Measurements from ENCODE around the gene FBXO7. TPM values are rescaled to one million over a fixed set of nuclear protein-coding genes. Genes with fewer than 3 reads are reported as not detected.

The FBXO7 gene
- total RNA-seq, 1 experiment from 2014 or later: 95.2 TPM

DNA sequence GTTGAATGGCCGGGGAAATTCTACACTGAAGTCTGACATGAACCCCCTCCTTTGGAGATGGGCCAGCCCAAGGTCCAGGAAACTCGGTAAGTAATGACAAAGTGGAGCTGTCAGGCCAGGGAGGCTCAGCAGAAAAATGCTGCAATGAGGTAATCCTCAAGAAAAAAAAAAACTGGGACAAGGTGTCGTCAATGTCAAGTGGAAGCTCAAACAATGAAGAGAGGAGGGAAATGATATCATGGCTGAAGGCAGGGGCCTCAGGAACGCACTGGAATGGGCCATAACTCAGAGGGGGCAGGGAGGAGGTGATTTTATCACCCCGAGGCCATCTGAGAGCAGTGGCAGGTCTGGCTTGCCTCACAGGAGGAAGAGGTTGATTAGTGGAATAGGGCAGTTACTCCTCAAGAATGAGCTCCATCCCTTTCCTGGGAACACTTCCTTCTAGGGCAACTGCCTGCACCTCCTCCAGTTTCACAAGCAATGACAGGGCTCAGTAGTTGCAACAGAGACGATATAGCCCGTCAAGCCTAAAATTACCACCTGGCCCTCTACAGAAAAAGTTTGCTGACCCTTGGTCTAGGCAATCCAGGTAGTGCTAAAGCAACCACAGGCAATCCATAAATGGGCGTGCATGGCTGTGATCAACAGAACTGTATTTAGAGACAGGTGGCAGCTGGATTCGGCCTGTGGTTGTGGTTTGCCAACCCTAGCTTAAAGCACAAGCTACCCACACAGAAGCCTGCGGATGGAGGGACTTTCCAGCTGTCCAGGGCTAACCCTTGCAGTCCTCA lies 65.2 kb downstream of the FBXO7 start:
- intact Hi-C loops (cut with micrococcal nuclease; ENCODE audit: unreplicated experiment): no loop called here
- POLR2A ChIA-PET (ENCODE audit: low non-redundant PET): no interaction called here
- BruUV-seq (replicated peaks): no TSS peak
- TF ChIP-seq, protein P1, sequence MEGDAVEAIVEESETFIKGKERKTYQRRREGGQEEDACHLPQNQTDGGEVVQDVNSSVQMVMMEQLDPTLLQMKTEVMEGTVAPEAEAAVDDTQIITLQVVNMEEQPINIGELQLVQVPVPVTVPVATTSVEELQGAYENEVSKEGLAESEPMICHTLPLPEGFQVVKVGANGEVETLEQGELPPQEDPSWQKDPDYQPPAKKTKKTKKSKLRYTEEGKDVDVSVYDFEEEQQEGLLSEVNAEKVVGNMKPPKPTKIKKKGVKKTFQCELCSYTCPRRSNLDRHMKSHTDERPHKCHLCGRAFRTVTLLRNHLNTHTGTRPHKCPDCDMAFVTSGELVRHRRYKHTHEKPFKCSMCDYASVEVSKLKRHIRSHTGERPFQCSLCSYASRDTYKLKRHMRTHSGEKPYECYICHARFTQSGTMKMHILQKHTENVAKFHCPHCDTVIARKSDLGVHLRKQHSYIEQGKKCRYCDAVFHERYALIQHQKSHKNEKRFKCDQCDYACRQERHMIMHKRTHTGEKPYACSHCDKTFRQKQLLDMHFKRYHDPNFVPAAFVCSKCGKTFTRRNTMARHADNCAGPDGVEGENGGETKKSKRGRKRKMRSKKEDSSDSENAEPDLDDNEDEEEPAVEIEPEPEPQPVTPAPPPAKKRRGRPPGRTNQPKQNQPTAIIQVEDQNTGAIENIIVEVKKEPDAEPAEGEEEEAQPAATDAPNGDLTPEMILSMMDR (conservative IDR thresholded peaks at IDR 0.05; ENCODE audit: low read depth, low read length): no peak
- no peak for TF ChIP-seq EZH2 (IDR thresholded peaks at IDR 0.05; ENCODE audit: borderline replicate concordance, low read depth, low read length, poor library complexity, severe bottlenecking)
- Histone ChIP-seq H3K4me1 (ENCODE audit: insufficient read depth, low read length, poor library complexity, severe bottlenecking) (no peaks in the 10 kb centered on the region), H3K27ac (ENCODE audit: low read depth, low read length, poor library complexity, severe bottlenecking) (no peak overlapping the region), H3K9me3 (ENCODE audit: low read depth, low read length, poor library complexity, severe bottlenecking) (no peaks in the 10 kb centered on the region), H3K27me3 (replicated peaks; ENCODE audit: insufficient read depth, low read depth, low read length, poor library complexity) (peaks cover 20% of the 10 kb centered on the region), H3K36me3 (ENCODE audit: insufficient read depth, low read length, poor library complexity, severe bottlenecking) (no peaks in the 10 kb centered on the region), H3K4me3 (ENCODE audit: low read depth, low read length, poor library complexity, severe bottlenecking) (no peak overlapping the region)
- no peak for DNase-seq (ENCODE audit: low spot score)
- CTCF ChIA-PET: no interaction called here

DNA sequence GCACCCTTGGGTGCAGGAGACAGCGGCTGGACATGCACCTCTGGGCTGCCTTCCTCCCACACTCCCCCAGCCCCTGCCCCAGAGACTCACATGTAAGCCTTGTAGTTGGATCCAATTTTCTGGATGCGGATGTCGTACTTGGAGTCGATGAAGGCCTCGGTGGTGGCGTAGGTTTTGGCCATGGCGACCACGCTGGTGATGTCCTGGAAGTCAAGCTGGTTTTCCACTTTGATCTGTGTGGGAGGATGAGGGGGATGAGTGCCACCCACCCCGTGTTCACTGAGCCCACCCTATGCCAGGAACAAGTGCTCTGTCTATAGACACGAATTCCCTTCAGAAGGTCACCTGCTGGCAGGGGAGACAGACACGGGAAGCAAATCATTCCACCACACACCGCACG lies 66.9 kb downstream of the FBXO7 start:
- Histone ChIP-seq H3K27ac (ENCODE audit: low read depth, low read length, poor library complexity, severe bottlenecking) (no peak overlapping the region), H3K4me1 (ENCODE audit: insufficient read depth, low read length, poor library complexity, severe bottlenecking) (no peaks in the 10 kb centered on the region), H3K36me3 (ENCODE audit: insufficient read depth, low read length, poor library complexity, severe bottlenecking) (no peaks in the 10 kb centered on the region), H3K4me3 (ENCODE audit: low read depth, low read length, poor library complexity, severe bottlenecking) (no peak overlapping the region), H3K9me3 (ENCODE audit: low read depth, low read length, poor library complexity, severe bottlenecking) (no peaks in the 10 kb centered on the region), H3K27me3 (replicated peaks; ENCODE audit: insufficient read depth, low read depth, low read length, poor library complexity) (peaks cover 22% of the 10 kb centered on the region)
- BruUV-seq (replicated peaks): no TSS peak
- POLR2A ChIA-PET (ENCODE audit: low non-redundant PET): no interaction called here
- no peak for DNase-seq (ENCODE audit: low spot score)
- intact Hi-C loops (cut with micrococcal nuclease; ENCODE audit: unreplicated experiment): no loop called here
- CTCF ChIA-PET: no interaction called here
- TF ChIP-seq, protein P1 (conservative IDR thresholded peaks at IDR 0.05; ENCODE audit: low read depth, low read length): no peak
- no peak for TF ChIP-seq EZH2 (IDR thresholded peaks at IDR 0.05; ENCODE audit: borderline replicate concordance, low read depth, low read length, poor library complexity, severe bottlenecking)

DNA sequence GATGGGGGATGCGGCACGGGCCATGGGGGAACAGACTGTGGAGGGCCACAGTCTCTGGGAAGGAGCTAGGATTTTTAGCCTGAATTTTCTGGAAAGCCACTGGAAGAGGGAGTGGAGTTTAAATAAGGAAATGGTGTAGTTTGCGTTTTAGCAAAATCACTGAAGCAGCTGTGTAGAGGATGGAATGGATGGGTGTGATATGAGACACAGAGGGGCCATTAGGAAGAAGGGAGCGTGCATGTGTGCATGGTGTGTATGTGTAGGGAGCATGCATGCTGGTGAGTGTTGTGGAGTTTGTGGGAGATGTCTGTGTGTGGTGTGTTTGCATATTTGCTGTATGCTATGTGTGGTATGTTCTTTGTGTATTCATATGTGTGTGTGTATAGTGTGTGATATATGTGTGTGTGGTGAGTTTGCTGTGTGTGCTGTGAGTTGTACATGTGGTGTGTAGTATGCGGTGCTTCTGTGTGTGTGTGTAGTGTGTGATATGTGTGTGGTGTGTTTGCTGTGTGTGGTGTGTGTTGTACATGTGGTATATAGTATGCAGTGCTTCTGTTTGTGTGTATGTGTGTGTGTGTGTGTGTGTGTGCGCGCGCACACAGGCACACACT lies 67.6 kb downstream of the FBXO7 start:
- CTCF ChIA-PET: no interaction called here
- no peaks in the 10 kb centered on the region for H3K4me1 ChIP-seq (ENCODE audit: insufficient read depth, low read length, poor library complexity, severe bottlenecking)
- no peaks in the 10 kb centered on the region for H3K36me3 ChIP-seq (ENCODE audit: insufficient read depth, low read length, poor library complexity, severe bottlenecking)
- no peak overlapping the region for H3K4me3 ChIP-seq (ENCODE audit: low read depth, low read length, poor library complexity, severe bottlenecking)
- H3K27me3 ChIP-seq (replicated peaks; ENCODE audit: insufficient read depth, low read depth, low read length, poor library complexity): peaks cover 22% of the 10 kb centered on the region
- no TSS peak for BruUV-seq (replicated peaks)
- POLR2A ChIA-PET (ENCODE audit: low non-redundant PET): no interaction called here
- TF ChIP-seq, protein P1 (conservative IDR thresholded peaks at IDR 0.05; ENCODE audit: low read depth, low read length): no peak
- TF ChIP-seq EZH2 (IDR thresholded peaks at IDR 0.05; ENCODE audit: borderline replicate concordance, low read depth, low read length, poor library complexity, severe bottlenecking): no peak
- no peaks in the 10 kb centered on the region for H3K9me3 ChIP-seq (ENCODE audit: low read depth, low read length, poor library complexity, severe bottlenecking)
- H3K27ac ChIP-seq (ENCODE audit: low read depth, low read length, poor library complexity, severe bottlenecking): no peak overlapping the region
- intact Hi-C loops (cut with micrococcal nuclease; ENCODE audit: unreplicated experiment): no loop called here
- DNase-seq (ENCODE audit: low spot score): no peak
